ENCODE measurements around the gene NECTIN4. TPM values are rescaled to one million over a fixed set of nuclear protein-coding genes. Genes with fewer than 3 reads are reported as not detected.
"Not testable (repeated sequence)": the region's sequence is repeated elsewhere in the genome, so short reads cannot be mapped to it uniquely, and the experiment has no call there.

Gene NECTIN4
- polyA plus RNA-seq, 3 donors = 0.07 TPM; not detected in 1

- H3K36me3 Mint-ChIP-seq = peaks cover 0 to 2% of the 10 kb centered on the region in 2 donors
- peaks cover 0 to 4% (median 0%) of the 10 kb centered on the region in 7 donors for H3K9me3 Mint-ChIP-seq
- H3K36me3 ChIP-seq (replicated peaks in 1 of 2; ENCODE audit: control insufficient read depth in 1 of 2, insufficient read depth in 2 of 2, low read length in 2 of 2) = no peaks in the 10 kb centered on the region
- no peak overlapping the region for H3K9ac ChIP-seq (ENCODE audit: insufficient read depth, low read length, poor library complexity, severe bottlenecking)
- intact Hi-C loops (cut with micrococcal nuclease) = no loop called here
- H3K9me3 ChIP-seq (replicated peaks in 1 of 2; ENCODE audit: control insufficient read depth in 1 of 2, insufficient read depth in 1 of 2, low read length in 2 of 2) = no peaks in the 10 kb centered on the region
- H3K79me2 ChIP-seq (ENCODE audit: insufficient read depth, low read length) = no peaks in the 10 kb centered on the region
- no peak for DNase-seq
- no peak overlapping the region for H3K4me3 ChIP-seq (replicated peaks in 1 of 3; ENCODE audit: low read depth in 2 of 3, low read length in 3 of 3)
- H3K27ac ChIP-seq (ENCODE audit: low read depth in 1 of 2, low read length in 2 of 2) = no peak overlapping the region
- no peak overlapping the region for H2AFZ ChIP-seq (ENCODE audit: insufficient read depth, low read depth, low read length, poor library complexity, severe bottlenecking)
- H3K27me3 Mint-ChIP-seq (ENCODE audit: low read depth in 3 of 3) = peaks cover 0 to 2% (median 2%) of the 10 kb centered on the region in 3 donors
- WGBS (ENCODE audit: insufficient coverage) = 71% methylated on average over 1 of the region's 2 CpGs
- peak overlapping the region in 1 of 7 donors; percentile 43 for H3K27ac Mint-ChIP-seq
- TF ChIP-seq, protein P1, sequence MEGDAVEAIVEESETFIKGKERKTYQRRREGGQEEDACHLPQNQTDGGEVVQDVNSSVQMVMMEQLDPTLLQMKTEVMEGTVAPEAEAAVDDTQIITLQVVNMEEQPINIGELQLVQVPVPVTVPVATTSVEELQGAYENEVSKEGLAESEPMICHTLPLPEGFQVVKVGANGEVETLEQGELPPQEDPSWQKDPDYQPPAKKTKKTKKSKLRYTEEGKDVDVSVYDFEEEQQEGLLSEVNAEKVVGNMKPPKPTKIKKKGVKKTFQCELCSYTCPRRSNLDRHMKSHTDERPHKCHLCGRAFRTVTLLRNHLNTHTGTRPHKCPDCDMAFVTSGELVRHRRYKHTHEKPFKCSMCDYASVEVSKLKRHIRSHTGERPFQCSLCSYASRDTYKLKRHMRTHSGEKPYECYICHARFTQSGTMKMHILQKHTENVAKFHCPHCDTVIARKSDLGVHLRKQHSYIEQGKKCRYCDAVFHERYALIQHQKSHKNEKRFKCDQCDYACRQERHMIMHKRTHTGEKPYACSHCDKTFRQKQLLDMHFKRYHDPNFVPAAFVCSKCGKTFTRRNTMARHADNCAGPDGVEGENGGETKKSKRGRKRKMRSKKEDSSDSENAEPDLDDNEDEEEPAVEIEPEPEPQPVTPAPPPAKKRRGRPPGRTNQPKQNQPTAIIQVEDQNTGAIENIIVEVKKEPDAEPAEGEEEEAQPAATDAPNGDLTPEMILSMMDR (IDR thresholded peaks at IDR 0.05) = no peak
- H3K27me3 ChIP-seq (ENCODE audit: control insufficient read depth in 2 of 2, insufficient read depth in 2 of 2, low read length in 2 of 2) = no peaks in the 10 kb centered on the region
- peaks cover 16% of the 10 kb centered on the region for H3K4me1 Mint-ChIP-seq
- no peak overlapping the region for H3K4me2 ChIP-seq (replicated peaks; ENCODE audit: extremely low read depth, low read length, poor library complexity, severe bottlenecking)
- H3K4me3 Mint-ChIP-seq = no peak overlapping the region
- H4K20me1 ChIP-seq (ENCODE audit: insufficient read depth, low read length) = no peaks in the 10 kb centered on the region
- H3K4me1 ChIP-seq (ENCODE audit: control insufficient read depth in 1 of 2, insufficient read depth in 2 of 2, low read length in 2 of 2) = peaks cover 4 to 6% of the 10 kb centered on the region in 2 donors
These were observed 57.5 kb downstream of the NECTIN4 start for GRCh38 chr1:161031874-161032273.

- H3K4me2 ChIP-seq (replicated peaks; ENCODE audit: extremely low read depth, low read length, poor library complexity, severe bottlenecking); H3K4me3 ChIP-seq (replicated peaks in 1 of 3; ENCODE audit: low read depth in 2 of 3, low read length in 3 of 3); H3K36me3 ChIP-seq (replicated peaks in 1 of 2; ENCODE audit: control insufficient read depth in 1 of 2, insufficient read depth in 2 of 2, low read length in 2 of 2); H4K20me1 ChIP-seq (ENCODE audit: insufficient read depth, low read length); H3K27me3 Mint-ChIP-seq (ENCODE audit: low read depth in 3 of 3); H3K4me1 ChIP-seq (ENCODE audit: control insufficient read depth in 1 of 2, insufficient read depth in 2 of 2, low read length in 2 of 2); H3K4me3 Mint-ChIP-seq; H3K27me3 ChIP-seq (ENCODE audit: control insufficient read depth in 2 of 2, insufficient read depth in 2 of 2, low read length in 2 of 2); H3K9me3 ChIP-seq (replicated peaks in 1 of 2; ENCODE audit: control insufficient read depth in 1 of 2, insufficient read depth in 1 of 2, low read length in 2 of 2); H3K9me3 Mint-ChIP-seq; H3K27ac ChIP-seq (ENCODE audit: low read depth in 1 of 2, low read length in 2 of 2); H2AFZ ChIP-seq (ENCODE audit: insufficient read depth, low read depth, low read length, poor library complexity, severe bottlenecking); H3K36me3 Mint-ChIP-seq; H3K27ac Mint-ChIP-seq; intact Hi-C loops (cut with micrococcal nuclease); H3K79me2 ChIP-seq (ENCODE audit: insufficient read depth, low read length); DNase-seq; H3K9ac ChIP-seq (ENCODE audit: insufficient read depth, low read length, poor library complexity, severe bottlenecking): not testable (repeated sequence)
- peaks cover 19% of the 10 kb centered on the region for H3K4me1 Mint-ChIP-seq
- WGBS (ENCODE audit: insufficient coverage) = 96% methylated on average over 20 of the region's 32 CpGs
These were observed 59.9 kb downstream of the NECTIN4 start for GRCh38 chr1:161029466-161029865.

GRCh38 chr1:161026954-161027353 lies 62.4 kb downstream of the NECTIN4 start:
- H3K27me3 Mint-ChIP-seq (ENCODE audit: low read depth in 3 of 3); H2AFZ ChIP-seq (ENCODE audit: insufficient read depth, low read depth, low read length, poor library complexity, severe bottlenecking); H3K9me3 ChIP-seq (replicated peaks in 1 of 2; ENCODE audit: control insufficient read depth in 1 of 2, insufficient read depth in 1 of 2, low read length in 2 of 2); H3K9ac ChIP-seq (ENCODE audit: insufficient read depth, low read length, poor library complexity, severe bottlenecking); H3K79me2 ChIP-seq (ENCODE audit: insufficient read depth, low read length); H3K36me3 ChIP-seq (replicated peaks in 1 of 2; ENCODE audit: control insufficient read depth in 1 of 2, insufficient read depth in 2 of 2, low read length in 2 of 2); intact Hi-C loops (cut with micrococcal nuclease); DNase-seq; H3K36me3 Mint-ChIP-seq; H3K4me3 ChIP-seq (replicated peaks in 1 of 3; ENCODE audit: low read depth in 2 of 3, low read length in 3 of 3); H3K27ac Mint-ChIP-seq; H3K27me3 ChIP-seq (ENCODE audit: control insufficient read depth in 2 of 2, insufficient read depth in 2 of 2, low read length in 2 of 2); H3K27ac ChIP-seq (ENCODE audit: low read depth in 1 of 2, low read length in 2 of 2); H3K4me1 Mint-ChIP-seq; H3K4me2 ChIP-seq (replicated peaks; ENCODE audit: extremely low read depth, low read length, poor library complexity, severe bottlenecking); H3K4me3 Mint-ChIP-seq; H3K9me3 Mint-ChIP-seq; H4K20me1 ChIP-seq (ENCODE audit: insufficient read depth, low read length); H3K4me1 ChIP-seq (ENCODE audit: control insufficient read depth in 1 of 2, insufficient read depth in 2 of 2, low read length in 2 of 2): not testable (repeated sequence)
- no CpG with 5 or more reads among the region's 1 CpG for WGBS (ENCODE audit: insufficient coverage)

- H3K27me3 ChIP-seq (ENCODE audit: control insufficient read depth in 2 of 2, insufficient read depth in 2 of 2, low read length in 2 of 2); H3K9me3 ChIP-seq (replicated peaks in 1 of 2; ENCODE audit: control insufficient read depth in 1 of 2, insufficient read depth in 1 of 2, low read length in 2 of 2); H3K4me3 ChIP-seq (replicated peaks in 1 of 3; ENCODE audit: low read depth in 2 of 3, low read length in 3 of 3); H3K36me3 Mint-ChIP-seq; H3K27ac ChIP-seq (ENCODE audit: low read depth in 1 of 2, low read length in 2 of 2); H3K4me2 ChIP-seq (replicated peaks; ENCODE audit: extremely low read depth, low read length, poor library complexity, severe bottlenecking); H3K9me3 Mint-ChIP-seq; DNase-seq; H3K9ac ChIP-seq (ENCODE audit: insufficient read depth, low read length, poor library complexity, severe bottlenecking); H3K36me3 ChIP-seq (replicated peaks in 1 of 2; ENCODE audit: control insufficient read depth in 1 of 2, insufficient read depth in 2 of 2, low read length in 2 of 2); H3K4me3 Mint-ChIP-seq; H2AFZ ChIP-seq (ENCODE audit: insufficient read depth, low read depth, low read length, poor library complexity, severe bottlenecking); intact Hi-C loops (cut with micrococcal nuclease); H4K20me1 ChIP-seq (ENCODE audit: insufficient read depth, low read length): not testable (repeated sequence)
- Mint-ChIP-seq H3K27ac (peak overlapping the region in 1 of 7 donors; percentile 37), H3K27me3 (ENCODE audit: low read depth in 3 of 3) (peaks cover 1 to 12% (median 2%) of the 10 kb centered on the region in 3 donors), H3K4me1 (peaks cover 43% of the 10 kb centered on the region)
- 100% methylated on average over 5 of the region's 12 CpGs for WGBS (ENCODE audit: insufficient coverage)
- H3K4me1 ChIP-seq (ENCODE audit: control insufficient read depth in 1 of 2, insufficient read depth in 2 of 2, low read length in 2 of 2) = peaks cover 39 to 40% of the 10 kb centered on the region in 2 donors
- peaks cover 23% of the 10 kb centered on the region for H3K79me2 ChIP-seq (ENCODE audit: insufficient read depth, low read length)
These were observed 66.9 kb downstream of the NECTIN4 start for GRCh38 chr1:161022432-161022831.

All from CD14-positive monocyte (primary cell).